Measurements from ENCODE around the gene GNAQ.

- TF ChIP-seq CTCF (IDR thresholded peaks at IDR 0.05) (no peak), ZFX (IDR thresholded peaks at IDR 0.05; ENCODE audit: borderline replicate concordance) (no peak)
Observed at GRCh38 chr9:77771171-77771570, 260.4 kb downstream of the GNAQ start.

All from 22Rv1 (cell line).